GM20431 (cell line): ENCODE measurements around the gene UBE2Q1.

Experiments used
- in situ Hi-C: fragments of 300-500 bp; cut with MseI, MboI; formaldehyde crosslinking; loops from one replicate; pipeline ENCODE4 v1.15.0; 2020; ENCODE audit warnings: low sequenced_read_pairs; ENCODE audit not compliant: unreplicated experiment

Gene UBE2Q1

DNA sequence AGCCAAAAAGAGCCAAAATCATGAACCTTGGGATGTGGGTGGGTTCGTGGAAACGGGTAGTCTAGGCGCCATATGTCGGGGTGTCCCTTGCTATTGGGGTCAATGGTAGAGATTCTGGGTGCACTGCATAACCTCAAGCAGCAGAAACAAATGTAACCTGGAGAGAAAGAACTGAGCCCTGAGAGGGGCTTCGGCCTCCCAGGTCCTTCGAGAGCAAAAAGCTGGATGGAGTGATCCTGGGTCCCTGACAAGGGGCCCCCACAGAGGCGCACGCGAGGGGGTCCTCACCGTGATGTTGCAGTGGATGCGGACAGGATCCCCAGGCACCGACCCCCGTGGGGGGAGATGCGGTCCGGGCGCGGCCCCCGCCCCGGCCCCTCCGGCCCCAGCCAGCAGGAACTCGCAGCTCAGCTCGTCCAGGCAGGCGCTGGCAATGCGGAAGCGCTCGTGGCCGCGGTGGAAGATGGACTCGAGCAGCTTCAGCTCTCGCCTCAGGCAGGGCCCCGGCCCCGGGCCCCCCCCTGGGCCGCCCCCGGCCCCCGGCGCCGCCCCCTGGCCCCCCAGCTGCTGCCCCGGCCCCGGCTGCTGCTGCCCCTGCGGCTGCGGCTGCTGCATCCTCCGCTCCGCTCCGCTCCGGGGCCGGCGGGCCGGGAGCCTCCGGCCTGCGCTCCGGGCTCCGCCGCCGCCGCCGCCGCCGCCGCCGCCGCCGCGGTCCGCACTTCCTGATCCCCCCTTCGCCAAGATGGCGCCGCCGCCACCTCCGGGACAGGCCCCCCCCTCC, at the start of gene UBE2Q1:
TSS of gene UBE2Q1 (minus strand) at position 724 of the 781 bp plus-strand sequence. CDS start at position 615, 109 bp downstream.
- in situ Hi-C loops = no loop called here

DNA sequence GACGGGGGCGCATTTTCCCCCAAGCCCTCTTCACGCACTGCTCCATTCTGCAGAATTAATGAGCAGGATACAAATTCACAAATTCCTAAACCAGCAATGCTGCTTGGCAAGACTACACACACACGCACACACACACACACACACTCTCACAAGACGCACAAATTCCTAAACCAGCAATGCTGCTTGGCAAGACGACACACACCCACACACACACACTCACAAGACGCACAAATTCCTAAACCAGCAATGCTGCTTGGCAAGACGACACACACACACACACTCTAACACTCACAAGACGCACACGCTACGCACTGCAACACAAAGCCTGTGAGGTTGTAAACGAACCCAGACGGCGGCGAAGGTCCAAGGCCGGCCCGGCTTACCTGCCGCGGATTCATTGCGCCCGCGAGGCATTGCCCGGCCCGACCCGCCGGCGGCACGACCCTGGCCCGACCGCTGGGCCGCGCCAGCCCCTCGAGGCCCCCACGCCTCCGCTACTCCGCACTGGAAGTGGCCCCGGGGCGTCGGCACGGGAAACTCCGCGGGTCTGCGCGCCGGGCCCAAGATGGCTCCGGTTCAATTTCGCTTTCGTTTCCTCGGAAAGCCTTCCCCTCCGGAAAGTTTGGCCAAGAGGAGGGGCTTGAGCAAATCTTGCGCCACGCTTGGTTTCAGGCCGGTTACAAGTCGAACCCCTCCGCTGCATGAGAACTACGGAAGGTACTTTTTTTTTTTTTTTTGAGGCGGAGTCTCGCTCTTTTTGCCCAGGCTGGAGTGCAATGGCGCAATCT, 49.3 kb upstream of the UBE2Q1 start, which contains the start of gene ADAR:
TSS of gene ADAR (minus strand) at position 578 of the 788 bp plus-strand sequence. CDS start at position 398, 180 bp downstream.
- in situ Hi-C loops = no loop called here

- in situ Hi-C loops = no loop called here
Observed at GRCh38 chr1:154607106-154607608, 48.7 kb upstream of the UBE2Q1 start.

DNA sequence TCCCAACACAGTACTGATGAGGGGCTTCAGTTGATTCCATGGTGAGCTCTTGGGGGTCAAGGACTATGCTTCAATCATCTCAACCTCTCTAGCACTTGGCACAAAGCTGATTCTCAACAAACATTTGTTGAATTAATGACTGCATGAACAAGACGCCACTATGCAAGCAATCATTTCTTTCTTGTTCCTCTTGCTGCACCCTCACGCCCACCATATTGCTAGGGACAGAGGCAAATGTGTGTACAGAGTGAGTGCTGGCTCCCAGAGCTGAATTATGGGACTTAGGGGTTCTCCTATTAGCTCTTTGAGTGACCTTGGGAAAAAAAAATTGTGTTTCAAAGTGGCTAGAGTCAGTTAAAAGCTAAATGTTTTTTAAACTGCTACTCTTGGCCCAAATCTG, 47.1 kb upstream of the UBE2Q1 start:
- in situ Hi-C loops = no loop called here

- in situ Hi-C loops = no loop called here
Observed at GRCh38 chr1:154603317-154603716, 44.9 kb upstream of the UBE2Q1 start.

- in situ Hi-C loops = no loop called here
Observed at GRCh38 chr1:154599658-154600057, 41.2 kb upstream of the UBE2Q1 start.

DNA sequence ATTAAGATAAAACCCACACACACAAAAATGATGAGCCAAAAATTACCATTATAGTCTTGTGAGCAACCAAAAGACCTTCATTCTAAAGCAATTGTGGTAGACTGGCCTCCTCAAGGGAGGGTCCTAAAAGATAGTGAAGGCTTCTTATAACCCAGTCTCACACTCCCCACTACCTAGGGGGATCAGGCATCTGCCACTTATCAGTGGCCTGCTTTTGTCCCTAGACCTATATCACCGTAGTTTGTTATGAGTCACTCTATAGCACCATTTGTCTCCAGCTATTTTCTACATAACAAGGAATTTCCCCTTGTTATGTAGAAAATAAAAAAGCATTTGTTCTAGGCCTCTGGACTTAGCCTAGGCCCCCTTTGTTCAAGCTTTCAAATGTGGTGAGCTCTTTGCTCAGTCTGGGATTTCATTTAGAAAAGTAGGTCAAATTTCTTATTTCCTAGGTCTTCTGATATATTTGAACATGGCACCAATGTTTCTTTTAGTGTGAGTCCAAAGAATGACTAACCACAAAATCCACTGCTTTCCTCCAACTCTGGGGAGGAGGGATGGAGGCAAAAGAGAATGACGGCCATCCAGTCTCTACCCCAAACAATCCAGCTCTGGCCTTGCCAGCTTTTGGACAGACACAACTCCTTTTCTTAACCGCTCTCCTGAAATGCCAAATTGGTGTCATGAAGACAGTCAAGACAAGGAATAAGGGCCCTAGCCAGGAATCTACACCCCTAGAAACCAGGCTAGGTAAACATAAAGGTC, 40.6 kb upstream of the UBE2Q1 start:
- in situ Hi-C loops = no loop called here

- in situ Hi-C loops = no loop called here
Observed at GRCh38 chr1:154595621-154596020, 37.2 kb upstream of the UBE2Q1 start.

GRCh38 chr1:154594811-154595210, 36.3 kb upstream of the UBE2Q1 start:
- in situ Hi-C loops = no loop called here

DNA sequence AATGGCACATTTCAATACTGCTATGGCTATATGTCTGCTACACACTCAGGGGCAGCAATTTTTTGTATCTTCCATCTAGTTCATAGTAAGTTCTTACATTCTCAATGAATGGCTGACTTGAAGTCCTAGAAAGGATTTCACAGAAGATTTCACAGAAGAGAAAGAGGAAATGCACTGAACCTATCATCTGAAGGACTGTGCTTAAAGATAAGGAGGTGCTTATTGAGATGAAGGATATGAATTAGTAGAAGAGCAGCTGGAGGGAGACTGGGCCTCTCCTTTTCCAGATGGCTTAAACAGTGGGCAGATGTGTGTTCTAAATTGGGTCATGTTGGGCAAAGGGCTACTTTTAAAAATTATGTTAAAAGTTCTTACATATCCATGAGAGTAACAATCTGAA, 34.9 kb upstream of the UBE2Q1 start:
- in situ Hi-C loops = no loop called here

GRCh38 chr1:154591206-154591605, 32.7 kb upstream of the UBE2Q1 start:
- in situ Hi-C loops = no loop called here

- in situ Hi-C loops = no loop called here
Observed at GRCh38 chr1:154590756-154591155, 32.3 kb upstream of the UBE2Q1 start.

DNA sequence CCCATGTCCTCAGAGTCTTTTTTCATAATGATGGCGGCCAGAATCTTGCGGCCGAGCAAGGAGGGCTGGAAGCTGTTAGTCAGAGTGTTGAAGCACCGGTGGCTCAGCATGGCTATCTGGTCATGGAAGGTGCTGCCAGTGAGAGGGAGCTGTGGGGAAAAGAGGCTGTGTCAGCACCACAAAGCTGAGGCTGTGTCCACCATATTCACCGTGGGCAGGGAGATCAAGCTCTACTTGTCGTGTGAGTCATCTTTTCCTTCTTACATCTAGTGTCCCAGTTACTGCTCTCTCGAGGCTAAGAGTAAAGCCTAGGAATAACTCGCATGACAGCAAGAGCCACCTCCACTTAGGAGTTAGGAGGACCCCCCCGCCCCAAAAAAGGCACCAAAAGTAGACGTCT, 31.3 kb upstream of the UBE2Q1 start:
- in situ Hi-C loops = no loop called here

DNA sequence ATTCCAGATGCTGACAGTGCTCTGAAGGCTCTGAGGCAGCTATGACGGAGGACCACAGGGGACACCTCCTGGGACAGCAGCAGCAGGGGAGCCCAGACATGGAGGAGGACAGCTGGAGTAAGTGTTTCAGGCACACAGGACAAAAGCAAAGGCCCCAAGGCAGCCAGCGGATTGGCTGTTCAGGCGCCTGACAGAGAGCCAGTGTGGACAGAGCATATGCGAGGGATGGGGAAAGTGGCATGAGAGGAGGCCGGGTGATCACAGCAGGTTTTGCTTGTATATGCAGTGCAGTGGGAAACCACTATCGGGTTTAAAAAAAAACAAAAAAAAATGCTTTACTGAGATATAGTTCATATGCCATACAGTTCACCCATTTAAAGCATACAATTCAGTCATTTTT, 28.2 kb upstream of the UBE2Q1 start:
- in situ Hi-C loops = no loop called here

DNA sequence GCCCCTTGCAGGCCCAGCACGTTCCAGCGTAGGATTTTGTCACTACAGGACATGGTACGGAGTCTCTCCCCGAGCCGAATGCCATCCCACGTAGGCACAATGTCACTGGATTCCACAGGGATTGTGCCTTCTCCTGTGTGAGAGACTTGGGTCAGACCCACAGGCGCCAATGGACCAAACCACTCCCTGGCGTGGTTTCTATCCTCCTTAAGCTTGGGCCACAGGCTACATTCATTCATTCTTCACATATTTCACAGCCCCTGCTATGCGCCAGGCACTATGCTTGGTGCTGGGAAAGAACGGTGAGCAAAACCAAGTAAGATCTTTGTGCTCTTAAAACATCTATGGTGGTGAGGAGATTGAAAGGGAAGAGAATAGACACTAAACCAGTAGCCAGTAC, 27.8 kb upstream of the UBE2Q1 start:
- in situ Hi-C loops = no loop called here

DNA sequence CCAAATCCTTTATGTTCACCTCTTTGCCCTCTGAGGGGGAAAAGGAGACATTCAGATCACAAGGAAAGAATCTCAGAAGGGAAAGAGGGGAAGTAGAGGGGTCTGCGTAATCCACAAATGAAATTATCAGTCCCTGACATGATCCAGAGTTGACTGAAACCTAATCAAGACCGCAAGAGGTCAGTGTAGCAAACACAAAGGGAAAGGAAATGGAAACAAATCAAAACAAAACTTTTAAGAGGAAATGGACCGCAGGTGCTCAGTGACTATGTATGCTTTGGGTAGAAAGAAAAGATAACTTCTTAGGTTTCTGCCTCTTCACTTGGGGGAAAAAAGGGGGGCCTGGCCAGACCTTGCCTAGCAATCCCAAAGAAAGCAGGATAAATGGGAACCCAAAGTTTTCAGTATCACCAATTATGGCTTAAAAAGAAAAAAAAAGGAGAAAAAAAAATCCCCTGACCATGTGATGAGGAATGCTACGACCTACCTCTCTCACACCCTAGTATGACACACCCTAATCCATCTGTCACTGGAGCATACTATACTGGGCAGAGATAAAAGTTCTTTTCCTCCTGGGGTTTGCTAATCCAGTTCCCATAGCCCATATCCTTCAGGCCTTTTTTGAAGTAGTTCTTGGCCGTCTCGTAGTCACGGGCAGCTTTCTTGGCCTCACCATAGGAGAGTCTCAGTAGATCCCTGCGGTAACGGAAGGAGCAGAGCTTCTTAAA, 26.0 kb upstream of the UBE2Q1 start:
- in situ Hi-C loops = no loop called here

DNA sequence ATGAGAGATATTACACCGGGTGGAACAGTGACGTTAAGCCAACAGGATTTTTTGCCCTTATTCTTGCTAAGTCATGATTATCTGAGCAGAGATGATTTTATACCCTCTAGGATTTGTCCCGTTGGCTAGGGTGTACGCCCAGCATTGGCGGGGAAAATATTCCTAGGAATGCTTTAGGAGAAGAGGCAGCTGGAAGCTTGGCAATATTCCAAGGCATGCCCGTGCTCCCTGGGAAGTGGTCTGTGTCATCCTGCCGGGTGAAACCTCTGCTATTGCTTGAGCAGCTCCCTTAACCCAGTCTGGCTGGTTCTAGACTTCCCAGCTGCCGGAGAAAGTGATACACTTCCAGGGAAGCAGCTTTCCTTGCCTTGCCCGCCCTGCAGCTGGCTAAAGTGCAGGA, 25.3 kb upstream of the UBE2Q1 start:
- in situ Hi-C loops = no loop called here

GRCh38 chr1:154582885-154583284, 24.4 kb upstream of the UBE2Q1 start:
- in situ Hi-C loops = no loop called here

DNA sequence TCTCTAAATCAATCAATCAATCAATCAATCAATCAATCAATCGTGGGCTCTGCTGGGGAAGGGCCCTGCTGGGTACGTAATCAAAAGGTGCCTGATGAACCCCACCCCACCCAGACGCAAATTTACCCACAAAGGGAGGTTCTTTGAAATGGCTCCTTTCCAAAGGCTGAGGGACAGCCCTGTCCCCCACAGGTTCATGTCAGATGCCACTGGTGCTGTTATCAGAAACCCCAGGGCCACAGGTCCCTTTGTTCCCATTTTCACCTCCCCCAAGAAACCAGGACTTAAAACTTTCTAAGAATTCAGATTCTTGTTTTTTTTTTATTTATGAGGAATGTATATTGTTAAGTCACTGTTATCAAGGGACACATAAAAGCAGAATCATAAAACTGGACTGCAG, 23.3 kb upstream of the UBE2Q1 start:
- in situ Hi-C loops = no loop called here

- in situ Hi-C loops = no loop called here
Observed at GRCh38 chr1:154579374-154579773, 20.9 kb upstream of the UBE2Q1 start.
